Erythroblast (primary cell): ENCODE results near the gene ZNF501.

Experiments
- GATA1 ChIP-seq: IDR thresholded peaks from 2 replicates; pipeline ENCODE4 v1.6.1; 2011; ENCODE audit warnings: low read depth, mild to moderate bottlenecking, control low read depth, low read length, moderate library complexity
- POLR2A ChIP-seq: IDR thresholded peaks from 2 replicates; pipeline ENCODE4 v1.6.1; 2011; ENCODE audit warnings: mild to moderate bottlenecking, low read length

GRCh38 chr3:44762690-44763089 is 33.3 kb downstream of the ZNF501 start:
- TF ChIP-seq POLR2A, result no peak
- no peak for TF ChIP-seq GATA1
